Measurements from ENCODE around the gene TAOK2. TPM values are rescaled to one million over a fixed set of nuclear protein-coding genes. Genes with fewer than 3 reads are reported as not detected.

TAOK2 gene
- total and polyA plus RNA-seq, 2 of the 13 experiments (the other 11 are each of a cell fraction or from before 2014, with no cell fraction given), result 17.4 to 43.2 TPM

DNA sequence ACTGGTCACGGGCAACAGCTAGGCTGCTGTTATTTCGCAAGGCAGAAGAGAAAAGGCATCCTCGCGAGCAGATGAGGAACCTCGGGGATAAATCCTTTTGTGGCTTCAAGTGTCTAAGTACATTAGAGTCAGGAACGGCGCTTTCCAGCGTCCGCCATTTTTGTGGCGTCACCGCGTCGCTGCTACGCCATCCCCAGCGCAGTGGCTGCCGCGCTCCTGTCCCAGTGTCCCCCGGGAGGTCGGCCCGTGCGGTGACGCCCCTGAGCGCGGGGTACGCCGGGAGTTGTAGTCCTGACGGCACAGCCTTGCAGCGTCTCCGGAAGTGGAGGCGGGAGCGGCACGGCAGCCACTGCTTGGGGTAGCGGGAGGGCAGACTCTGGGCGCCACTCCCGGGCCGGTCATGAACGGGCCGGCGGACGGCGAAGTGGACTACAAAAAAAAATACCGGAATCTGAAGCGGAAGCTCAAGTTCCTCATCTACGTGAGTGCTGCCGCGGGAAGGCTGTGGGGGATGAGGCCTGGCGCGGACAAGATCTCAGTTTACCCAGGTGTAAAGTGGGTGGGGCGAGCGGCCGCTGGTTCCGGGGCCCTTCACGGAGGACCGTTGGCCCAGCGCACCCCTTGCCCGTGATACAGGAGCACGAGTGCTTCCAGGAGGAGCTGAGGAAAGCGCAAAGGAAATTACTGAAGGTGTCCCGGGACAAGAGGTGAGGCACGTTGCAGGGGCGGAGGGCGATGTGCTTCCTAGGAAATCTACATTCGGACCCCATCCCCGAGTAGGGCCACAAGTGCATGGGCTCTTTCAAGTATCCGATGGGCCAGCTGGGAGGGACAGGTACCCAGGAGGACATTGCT lies 22.5 kb downstream of the TAOK2 start, which contains the start of gene INO80E (continued):
- TF ChIP-seq, protein P1, sequence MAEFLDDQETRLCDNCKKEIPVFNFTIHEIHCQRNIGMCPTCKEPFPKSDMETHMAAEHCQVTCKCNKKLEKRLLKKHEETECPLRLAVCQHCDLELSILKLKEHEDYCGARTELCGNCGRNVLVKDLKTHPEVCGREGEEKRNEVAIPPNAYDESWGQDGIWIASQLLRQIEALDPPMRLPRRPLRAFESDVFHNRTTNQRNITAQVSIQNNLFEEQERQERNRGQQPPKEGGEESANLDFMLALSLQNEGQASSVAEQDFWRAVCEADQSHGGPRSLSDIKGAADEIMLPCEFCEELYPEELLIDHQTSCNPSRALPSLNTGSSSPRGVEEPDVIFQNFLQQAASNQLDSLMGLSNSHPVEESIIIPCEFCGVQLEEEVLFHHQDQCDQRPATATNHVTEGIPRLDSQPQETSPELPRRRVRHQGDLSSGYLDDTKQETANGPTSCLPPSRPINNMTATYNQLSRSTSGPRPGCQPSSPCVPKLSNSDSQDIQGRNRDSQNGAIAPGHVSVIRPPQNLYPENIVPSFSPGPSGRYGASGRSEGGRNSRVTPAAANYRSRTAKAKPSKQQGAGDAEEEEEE (CRISPR knock-in tag; IDR thresholded peaks at IDR 0.05; ENCODE audit: borderline replicate concordance), result no peak
- TF ChIP-seq, protein P2, sequence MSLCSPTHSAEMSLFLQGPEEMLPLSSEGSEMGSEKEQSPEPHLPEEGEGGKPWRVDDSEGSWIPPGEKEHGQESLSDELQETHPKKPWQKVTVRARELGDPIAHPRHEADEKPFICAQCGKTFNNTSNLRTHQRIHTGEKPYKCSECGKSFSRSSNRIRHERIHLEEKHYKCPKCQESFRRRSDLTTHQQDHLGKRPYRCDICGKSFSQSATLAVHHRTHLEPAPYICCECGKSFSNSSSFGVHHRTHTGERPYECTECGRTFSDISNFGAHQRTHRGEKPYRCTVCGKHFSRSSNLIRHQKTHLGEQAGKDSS (CRISPR knock-in tag; IDR thresholded peaks at IDR 0.05; ENCODE audit: borderline replicate concordance, low read depth), result peak; percentile 63; the same call in 1 of the 2 replicates
- TF ChIP-seq ADNP (CRISPR knock-in tag; IDR thresholded peaks at IDR 0.05) (no peak), TBX3 (IDR thresholded peaks at IDR 0.05; ENCODE audit: borderline replicate concordance) (no peak; the same call in 1 of the 2 replicates), FOSL2 (CRISPR knock-in tag; IDR thresholded peaks at IDR 0.05) (peak; percentile 83), ATF7-NPFF (CRISPR knock-in tag; IDR thresholded peaks at IDR 0.05; ENCODE audit: low read depth) (peak; percentile 52), ZNF235 (CRISPR knock-in tag; IDR thresholded peaks at IDR 0.05; ENCODE audit: borderline replicate concordance) (peak; percentile 95), CC2D1A (CRISPR knock-in tag; IDR thresholded peaks at IDR 0.05) (no peak), HCFC1 (IDR thresholded peaks at IDR 0.05; ENCODE audit: low read depth, low read length) (peak; percentile 94), ZFY (CRISPR knock-in tag; IDR thresholded peaks at IDR 0.05) (peak; percentile 96), ZNF570 (CRISPR knock-in tag; IDR thresholded peaks at IDR 0.05; ENCODE audit: borderline replicate concordance) (no peak), ZSCAN22 (CRISPR knock-in tag; IDR thresholded peaks at IDR 0.05) (no peak), ZNF160 (CRISPR knock-in tag; IDR thresholded peaks at IDR 0.05) (peak; percentile 8; the same call in 1 of the 2 replicates), GATAD2A (CRISPR knock-in tag; IDR thresholded peaks at IDR 0.05) (peak; percentile 79), ZNF598 (CRISPR knock-in tag; IDR thresholded peaks at IDR 0.05; ENCODE audit: borderline replicate concordance) (no peak; the same call in 1 of the 2 replicates)
- TF ChIP-seq, protein P3, sequence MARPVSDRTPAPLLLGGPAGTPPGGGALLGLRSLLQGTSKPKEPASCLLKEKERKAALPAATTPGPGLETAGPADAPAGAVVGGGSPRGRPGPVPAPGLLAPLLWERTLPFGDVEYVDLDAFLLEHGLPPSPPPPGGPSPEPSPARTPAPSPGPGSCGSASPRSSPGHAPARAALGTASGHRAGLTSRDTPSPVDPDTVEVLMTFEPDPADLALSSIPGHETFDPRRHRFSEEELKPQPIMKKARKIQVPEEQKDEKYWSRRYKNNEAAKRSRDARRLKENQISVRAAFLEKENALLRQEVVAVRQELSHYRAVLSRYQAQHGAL (CRISPR knock-in tag; IDR thresholded peaks at IDR 0.05; ENCODE audit: not compliant biosample characterization), result peak; percentile 26
- TF ChIP-seq, protein P4, sequence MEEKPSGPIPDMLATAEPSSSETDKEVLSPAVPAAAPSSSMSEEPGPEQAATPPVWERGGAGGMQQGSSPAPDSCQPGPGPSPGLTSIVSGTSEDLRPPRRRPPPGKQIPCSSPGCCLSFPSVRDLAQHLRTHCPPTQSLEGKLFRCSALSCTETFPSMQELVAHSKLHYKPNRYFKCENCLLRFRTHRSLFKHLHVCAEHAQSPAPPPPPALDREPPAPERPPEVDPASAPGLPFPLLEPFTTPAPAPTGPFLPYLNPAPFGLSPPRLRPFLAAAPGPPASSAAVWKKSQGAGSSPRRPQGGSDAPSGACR (CRISPR knock-in tag; IDR thresholded peaks at IDR 0.05), result peak; percentile 83; the same call in 1 of the 2 replicates
- TF ChIP-seq, protein P5, sequence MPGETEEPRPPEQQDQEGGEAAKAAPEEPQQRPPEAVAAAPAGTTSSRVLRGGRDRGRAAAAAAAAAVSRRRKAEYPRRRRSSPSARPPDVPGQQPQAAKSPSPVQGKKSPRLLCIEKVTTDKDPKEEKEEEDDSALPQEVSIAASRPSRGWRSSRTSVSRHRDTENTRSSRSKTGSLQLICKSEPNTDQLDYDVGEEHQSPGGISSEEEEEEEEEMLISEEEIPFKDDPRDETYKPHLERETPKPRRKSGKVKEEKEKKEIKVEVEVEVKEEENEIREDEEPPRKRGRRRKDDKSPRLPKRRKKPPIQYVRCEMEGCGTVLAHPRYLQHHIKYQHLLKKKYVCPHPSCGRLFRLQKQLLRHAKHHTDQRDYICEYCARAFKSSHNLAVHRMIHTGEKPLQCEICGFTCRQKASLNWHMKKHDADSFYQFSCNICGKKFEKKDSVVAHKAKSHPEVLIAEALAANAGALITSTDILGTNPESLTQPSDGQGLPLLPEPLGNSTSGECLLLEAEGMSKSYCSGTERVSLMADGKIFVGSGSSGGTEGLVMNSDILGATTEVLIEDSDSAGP (CRISPR knock-in tag; IDR thresholded peaks at IDR 0.05; ENCODE audit: borderline replicate concordance), result peak; percentile 98
- TF ChIP-seq, protein P6, sequence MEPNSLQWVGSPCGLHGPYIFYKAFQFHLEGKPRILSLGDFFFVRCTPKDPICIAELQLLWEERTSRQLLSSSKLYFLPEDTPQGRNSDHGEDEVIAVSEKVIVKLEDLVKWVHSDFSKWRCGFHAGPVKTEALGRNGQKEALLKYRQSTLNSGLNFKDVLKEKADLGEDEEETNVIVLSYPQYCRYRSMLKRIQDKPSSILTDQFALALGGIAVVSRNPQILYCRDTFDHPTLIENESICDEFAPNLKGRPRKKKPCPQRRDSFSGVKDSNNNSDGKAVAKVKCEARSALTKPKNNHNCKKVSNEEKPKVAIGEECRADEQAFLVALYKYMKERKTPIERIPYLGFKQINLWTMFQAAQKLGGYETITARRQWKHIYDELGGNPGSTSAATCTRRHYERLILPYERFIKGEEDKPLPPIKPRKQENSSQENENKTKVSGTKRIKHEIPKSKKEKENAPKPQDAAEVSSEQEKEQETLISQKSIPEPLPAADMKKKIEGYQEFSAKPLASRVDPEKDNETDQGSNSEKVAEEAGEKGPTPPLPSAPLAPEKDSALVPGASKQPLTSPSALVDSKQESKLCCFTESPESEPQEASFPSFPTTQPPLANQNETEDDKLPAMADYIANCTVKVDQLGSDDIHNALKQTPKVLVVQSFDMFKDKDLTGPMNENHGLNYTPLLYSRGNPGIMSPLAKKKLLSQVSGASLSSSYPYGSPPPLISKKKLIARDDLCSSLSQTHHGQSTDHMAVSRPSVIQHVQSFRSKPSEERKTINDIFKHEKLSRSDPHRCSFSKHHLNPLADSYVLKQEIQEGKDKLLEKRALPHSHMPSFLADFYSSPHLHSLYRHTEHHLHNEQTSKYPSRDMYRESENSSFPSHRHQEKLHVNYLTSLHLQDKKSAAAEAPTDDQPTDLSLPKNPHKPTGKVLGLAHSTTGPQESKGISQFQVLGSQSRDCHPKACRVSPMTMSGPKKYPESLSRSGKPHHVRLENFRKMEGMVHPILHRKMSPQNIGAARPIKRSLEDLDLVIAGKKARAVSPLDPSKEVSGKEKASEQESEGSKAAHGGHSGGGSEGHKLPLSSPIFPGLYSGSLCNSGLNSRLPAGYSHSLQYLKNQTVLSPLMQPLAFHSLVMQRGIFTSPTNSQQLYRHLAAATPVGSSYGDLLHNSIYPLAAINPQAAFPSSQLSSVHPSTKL (CRISPR knock-in tag; IDR thresholded peaks at IDR 0.05), result peak; percentile 43

Data from HepG2 (cell line).